ENCODE data around the gene PALD1.
"Not testable (repeated sequence)": the region's sequence is repeated elsewhere in the genome, so short reads cannot be mapped to it uniquely, and the experiment has no call there.

The PALD1 gene

DNA sequence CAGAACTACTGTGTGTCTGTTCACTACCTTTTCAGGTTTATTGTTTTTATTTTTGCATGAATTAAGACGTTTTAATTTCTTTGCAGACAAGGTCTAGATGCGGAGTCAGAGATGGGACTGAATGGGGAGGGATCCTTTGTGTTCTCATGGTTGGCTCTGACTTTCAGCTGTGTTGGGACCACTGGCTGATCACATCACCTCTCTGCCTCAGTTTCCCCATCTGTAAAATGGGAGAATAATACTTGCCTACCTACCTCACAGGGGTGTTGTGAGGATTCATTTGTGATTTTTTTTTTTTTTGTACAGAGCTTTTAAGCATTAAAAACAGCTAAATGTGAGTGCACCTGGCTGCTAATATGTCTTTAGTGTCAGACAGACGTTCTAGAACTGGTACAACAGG is 89.5 kb downstream of the PALD1 start:
- peaks cover 20% of the 10 kb centered on the region for H3K27me3 Mint-ChIP-seq
- no peaks in the 10 kb centered on the region for H3K36me3 Mint-ChIP-seq (ENCODE audit: low read depth)
- intact Hi-C loops (cut with micrococcal nuclease) = no loop called here
- H3K27ac Mint-ChIP-seq = no peak overlapping the region
- no peaks in the 10 kb centered on the region for H3K9me3 Mint-ChIP-seq
- peaks cover 40% of the 10 kb centered on the region for H3K4me1 Mint-ChIP-seq (ENCODE audit: low read depth)
- no peak overlapping the region for H3K4me3 Mint-ChIP-seq

DNA sequence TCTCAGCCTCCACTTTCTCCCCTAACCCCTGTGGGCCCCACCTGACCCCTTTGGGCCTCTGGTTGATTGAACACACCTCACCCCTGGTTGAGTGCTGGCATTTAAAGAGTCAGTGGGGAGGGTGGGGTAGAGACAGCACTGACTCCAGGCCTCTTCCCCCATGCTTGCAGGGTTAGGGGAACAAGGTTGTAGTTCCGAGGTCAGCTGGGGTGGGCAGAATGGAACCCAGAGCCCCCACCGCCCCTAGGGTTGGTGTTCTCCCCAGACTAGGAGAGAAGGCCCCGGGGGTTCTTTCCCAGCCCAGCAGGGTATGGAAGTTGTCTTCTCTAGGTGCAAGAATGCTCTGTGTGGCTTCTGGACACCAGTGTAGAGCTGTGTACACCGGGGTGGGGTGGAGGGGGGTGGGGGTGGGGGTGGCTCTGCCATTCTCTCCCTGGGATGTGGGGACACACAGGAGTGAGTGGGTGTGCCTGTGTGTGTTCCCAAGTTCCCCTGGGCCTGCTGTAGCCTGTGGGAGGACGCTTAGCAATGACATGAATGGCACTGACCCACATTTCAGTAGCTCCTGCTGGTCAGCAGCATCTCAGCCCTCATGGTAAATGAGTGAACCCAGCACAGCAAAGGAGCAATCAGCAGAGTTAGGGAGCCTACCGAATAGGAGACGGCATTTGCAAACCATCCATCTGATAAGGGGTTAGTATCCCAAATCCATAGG is 90.4 kb downstream of the PALD1 start:
- intact Hi-C loops (cut with micrococcal nuclease) = no loop called here
- H3K4me3 Mint-ChIP-seq = no peak overlapping the region
- H3K36me3 Mint-ChIP-seq (ENCODE audit: low read depth) = no peaks in the 10 kb centered on the region
- peaks cover 18% of the 10 kb centered on the region for H3K27me3 Mint-ChIP-seq
- no peaks in the 10 kb centered on the region for H3K9me3 Mint-ChIP-seq
- H3K27ac Mint-ChIP-seq = no peak overlapping the region
- peaks cover 35% of the 10 kb centered on the region for H3K4me1 Mint-ChIP-seq (ENCODE audit: low read depth)

DNA sequence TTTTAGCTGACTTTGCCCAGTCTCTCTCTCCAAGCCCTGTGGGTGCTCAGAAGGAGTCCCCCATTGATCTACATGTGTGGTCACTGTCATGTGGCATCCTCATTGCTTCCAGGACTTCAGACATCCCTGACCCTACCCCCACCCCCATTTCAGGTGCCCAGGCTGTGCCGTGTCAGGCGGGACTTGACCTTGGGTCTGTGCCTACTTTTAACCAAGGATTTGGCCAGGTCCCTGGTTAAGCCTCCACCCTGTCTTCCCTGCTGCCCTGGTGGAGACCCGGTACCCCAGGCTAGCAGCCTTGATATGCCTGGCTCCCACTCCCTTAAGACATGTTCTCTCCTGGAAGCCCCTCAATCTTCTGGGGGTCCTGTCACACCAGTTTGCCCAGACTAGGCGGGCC is 92.7 kb downstream of the PALD1 start:
- Mint-ChIP-seq H3K9me3 (no peaks in the 10 kb centered on the region), H3K4me3 (no peak overlapping the region), H3K27me3 (peaks cover 13% of the 10 kb centered on the region), H3K27ac (peak overlapping the region; percentile 43), H3K36me3 (ENCODE audit: low read depth) (no peaks in the 10 kb centered on the region), H3K4me1 (ENCODE audit: low read depth) (peaks cover 33% of the 10 kb centered on the region)
- intact Hi-C loops (cut with micrococcal nuclease) = no loop called here

DNA sequence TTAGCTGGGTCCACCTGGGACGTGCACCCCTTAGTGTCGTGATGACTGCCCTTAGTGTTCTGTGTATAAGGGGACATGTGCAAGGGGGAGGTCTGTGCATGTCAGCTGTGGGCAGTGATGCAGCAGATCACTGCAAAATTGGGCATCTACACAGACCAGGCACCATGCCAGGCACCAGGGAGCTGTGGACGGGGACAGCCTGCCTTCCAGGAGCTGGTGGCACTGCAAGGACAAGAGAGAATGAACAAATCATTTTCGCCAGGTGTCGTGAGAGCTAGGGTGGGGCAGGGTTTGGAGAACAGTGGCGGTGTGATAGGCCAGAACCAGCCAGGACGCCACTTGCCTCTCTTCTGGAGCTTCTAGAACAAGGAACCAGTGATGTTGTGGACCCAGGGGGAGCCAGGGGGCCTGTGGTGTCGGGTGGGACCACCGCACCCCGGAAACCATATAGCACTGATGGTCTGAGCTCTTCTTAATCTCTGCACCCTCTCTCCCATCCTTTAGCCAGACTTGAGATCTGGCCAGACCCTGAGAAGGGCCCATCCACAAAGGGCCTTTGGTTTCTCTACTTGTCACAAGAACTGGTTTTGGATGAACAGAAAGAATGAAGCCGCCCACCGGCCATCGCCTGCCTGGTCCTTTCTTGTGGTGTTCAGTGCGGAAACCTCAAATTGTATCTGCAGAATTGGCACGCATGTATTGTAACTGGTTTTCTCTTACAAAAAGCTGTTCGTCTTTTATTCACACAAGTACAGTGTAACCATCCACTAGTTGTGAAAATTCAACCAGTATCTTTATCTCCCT is 93.3 kb downstream of the PALD1 start:
- H3K4me3 Mint-ChIP-seq = no peak overlapping the region
- no peaks in the 10 kb centered on the region for H3K36me3 Mint-ChIP-seq (ENCODE audit: low read depth)
- intact Hi-C loops (cut with micrococcal nuclease) = no loop called here
- H3K27me3 Mint-ChIP-seq = peaks cover 9% of the 10 kb centered on the region
- H3K27ac Mint-ChIP-seq = peak overlapping the region; percentile 43
- no peaks in the 10 kb centered on the region for H3K9me3 Mint-ChIP-seq
- H3K4me1 Mint-ChIP-seq (ENCODE audit: low read depth) = peaks cover 35% of the 10 kb centered on the region

DNA sequence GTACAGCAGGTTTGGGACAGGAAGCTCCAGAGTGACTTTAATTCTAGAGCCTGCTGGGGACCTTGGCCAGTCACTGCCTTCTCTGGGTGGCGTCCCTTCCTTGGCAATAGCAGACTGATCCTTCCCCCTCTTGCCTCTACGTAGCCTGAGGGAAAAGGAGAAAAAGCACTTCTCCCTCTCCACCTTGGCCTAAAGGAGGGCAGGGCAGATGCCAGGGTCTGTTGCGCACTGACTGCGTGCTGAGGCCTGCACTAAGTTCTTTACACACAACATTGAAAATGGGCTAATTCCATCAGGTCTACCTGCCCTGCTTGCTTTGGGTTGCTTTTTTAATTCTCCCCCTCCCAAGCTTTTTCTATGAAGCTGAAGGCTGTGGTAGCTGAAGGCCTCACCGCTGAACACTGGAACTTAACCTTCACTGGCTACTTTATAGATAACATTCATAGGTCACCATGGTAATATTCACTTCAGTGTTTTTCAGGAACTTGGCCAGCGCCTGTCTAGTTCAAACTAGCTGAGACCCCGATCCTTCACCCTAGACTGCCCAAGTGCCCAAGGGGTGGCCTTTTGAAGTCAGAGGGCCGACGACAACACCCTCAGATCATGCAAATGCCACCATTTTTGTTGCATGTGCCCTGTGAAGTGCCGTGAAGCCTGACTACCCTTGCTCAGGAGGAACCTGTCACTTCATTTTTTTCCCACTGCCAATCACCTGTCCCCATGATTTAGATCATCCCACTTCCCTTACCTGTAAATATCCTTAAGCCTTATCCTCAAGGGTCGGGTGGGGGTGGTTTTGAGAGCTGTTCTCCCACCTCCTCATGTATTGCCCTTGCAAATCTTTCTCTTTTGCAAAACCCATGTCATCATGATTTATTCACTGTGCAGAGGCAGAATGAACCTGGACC is 95.3 kb downstream of the PALD1 start:
- H3K36me3 Mint-ChIP-seq (ENCODE audit: low read depth) = no peaks in the 10 kb centered on the region
- intact Hi-C loops (cut with micrococcal nuclease) = no loop called here
- H3K9me3 Mint-ChIP-seq = no peaks in the 10 kb centered on the region
- peaks cover 8% of the 10 kb centered on the region for H3K27me3 Mint-ChIP-seq
- no peak overlapping the region for H3K27ac Mint-ChIP-seq
- H3K4me3 Mint-ChIP-seq = no peak overlapping the region
- H3K4me1 Mint-ChIP-seq (ENCODE audit: low read depth) = peaks cover 47% of the 10 kb centered on the region

DNA sequence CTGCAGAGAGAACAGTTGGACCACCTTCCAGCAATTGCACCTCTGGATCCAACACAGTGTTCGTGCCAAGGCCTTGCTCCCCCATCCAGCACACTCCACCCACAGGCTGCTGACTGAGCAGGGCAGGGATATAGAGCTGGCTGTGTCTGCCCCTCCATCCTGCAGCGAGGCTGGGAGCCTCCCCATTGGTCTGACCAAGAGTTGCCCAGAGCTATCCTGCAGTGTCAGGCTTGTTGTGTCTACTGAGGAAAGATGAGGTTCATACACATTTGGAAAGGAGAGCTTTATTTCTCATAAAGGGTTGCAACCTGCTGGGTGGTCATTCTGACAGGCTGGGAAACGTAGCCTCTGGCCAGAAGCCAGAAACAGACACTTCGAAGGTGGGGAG is 96.9 kb downstream of the PALD1 start:
- H3K27ac Mint-ChIP-seq = peak overlapping the region; percentile 82
- no peak overlapping the region for H3K4me3 Mint-ChIP-seq
- peaks cover 8% of the 10 kb centered on the region for H3K27me3 Mint-ChIP-seq
- H3K4me1 Mint-ChIP-seq (ENCODE audit: low read depth) = peaks cover 59% of the 10 kb centered on the region
- H3K36me3 Mint-ChIP-seq (ENCODE audit: low read depth) = no peaks in the 10 kb centered on the region
- intact Hi-C loops (cut with micrococcal nuclease) = no loop called here
- no peaks in the 10 kb centered on the region for H3K9me3 Mint-ChIP-seq

DNA sequence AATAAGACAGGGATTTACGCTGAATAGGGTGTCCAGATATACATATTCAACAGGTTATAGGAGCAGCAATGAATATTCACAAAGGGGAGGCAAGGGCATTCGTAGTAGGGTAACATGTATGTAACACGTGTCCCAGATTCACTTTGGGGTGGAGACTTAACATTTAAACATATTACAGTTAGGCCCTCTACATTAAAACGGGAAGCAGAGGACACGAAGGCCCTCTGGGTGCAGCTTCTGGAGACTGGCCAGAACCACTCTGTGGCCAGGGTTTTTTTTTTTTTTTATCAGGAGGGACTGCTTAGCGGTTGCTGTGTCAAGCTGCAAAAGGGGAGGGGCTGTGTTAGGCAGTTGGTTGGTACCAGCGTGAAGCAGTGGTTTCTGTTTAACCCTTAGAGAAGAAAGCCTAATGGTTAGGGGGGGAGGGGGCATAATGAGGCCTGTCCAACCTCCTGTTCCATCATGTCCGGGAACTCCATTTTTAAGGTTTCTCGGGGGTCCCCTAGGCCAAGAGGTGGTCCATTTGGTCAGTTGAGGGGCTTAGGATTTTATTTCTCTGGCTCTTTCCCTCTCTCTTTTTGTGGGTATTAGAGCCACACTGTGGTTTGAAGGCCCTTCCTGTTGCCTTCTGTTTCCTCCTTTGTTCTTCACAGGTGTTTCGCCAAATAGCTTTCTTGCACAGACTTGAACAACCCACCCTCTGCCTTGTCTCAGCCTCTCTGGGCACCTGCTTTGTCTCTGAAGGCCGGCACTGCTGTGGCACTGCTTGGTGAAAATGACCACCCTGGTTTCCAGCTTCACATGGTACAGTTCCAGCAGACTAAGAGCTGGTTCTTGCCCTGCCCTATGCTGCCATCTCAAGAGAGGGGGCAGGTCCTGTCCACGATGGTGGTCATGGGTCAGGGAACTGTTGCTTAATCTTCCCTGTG is 97.6 kb downstream of the PALD1 start:
- Mint-ChIP-seq H3K36me3 (ENCODE audit: low read depth) (no peaks in the 10 kb centered on the region), H3K9me3 (no peaks in the 10 kb centered on the region), H3K27me3 (peaks cover 8% of the 10 kb centered on the region), H3K4me3 (peak overlapping the region; percentile 46), H3K27ac (peak overlapping the region; percentile 82), H3K4me1 (ENCODE audit: low read depth) (peaks cover 59% of the 10 kb centered on the region)
- intact Hi-C loops (cut with micrococcal nuclease) = no loop called here

DNA sequence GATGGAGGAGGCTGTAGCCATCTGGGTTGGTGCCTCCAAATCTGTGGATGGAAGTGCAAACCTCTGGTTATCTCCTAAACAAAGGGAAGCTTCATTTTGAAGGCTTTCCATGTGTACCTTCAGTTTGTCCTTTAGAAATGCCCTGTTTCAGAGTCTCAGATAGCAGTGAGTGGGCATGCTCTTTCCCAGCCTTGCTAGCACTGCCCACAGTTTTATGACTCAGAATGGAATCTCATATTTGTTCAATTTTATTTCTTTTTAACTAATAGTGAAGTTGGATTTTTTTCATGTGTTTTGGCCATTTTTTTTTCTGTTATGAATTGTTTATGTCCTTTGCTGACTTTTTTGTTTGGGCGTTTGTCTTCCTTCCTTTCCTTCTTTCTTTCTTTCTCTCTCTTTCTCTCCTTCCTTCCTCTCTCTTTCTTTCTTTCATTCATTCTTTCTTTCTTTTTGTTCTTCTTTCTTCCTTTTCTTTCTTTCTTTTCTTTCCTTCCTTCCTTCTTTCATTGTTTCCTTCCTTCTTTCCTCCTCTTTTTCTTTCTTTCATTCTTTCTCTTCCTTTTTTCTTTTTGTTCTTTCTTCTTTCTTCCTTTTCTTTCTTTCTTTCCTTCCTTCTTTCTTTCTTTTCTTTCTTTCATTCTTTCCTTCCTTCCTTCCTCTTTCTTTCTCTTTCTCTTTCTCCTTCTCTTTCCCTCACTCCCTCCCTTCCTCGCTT is 98.4 kb downstream of the PALD1 start:
- Mint-ChIP-seq H3K27ac (peak overlapping the region; percentile 82), H3K36me3 (ENCODE audit: low read depth) (no peaks in the 10 kb centered on the region), H3K27me3 (peaks cover 5% of the 10 kb centered on the region), H3K4me1 (ENCODE audit: low read depth) (peaks cover 54% of the 10 kb centered on the region), H3K9me3 (no peaks in the 10 kb centered on the region), H3K4me3 (peak overlapping the region; percentile 30)
- intact Hi-C loops (cut with micrococcal nuclease) = no loop called here

DNA sequence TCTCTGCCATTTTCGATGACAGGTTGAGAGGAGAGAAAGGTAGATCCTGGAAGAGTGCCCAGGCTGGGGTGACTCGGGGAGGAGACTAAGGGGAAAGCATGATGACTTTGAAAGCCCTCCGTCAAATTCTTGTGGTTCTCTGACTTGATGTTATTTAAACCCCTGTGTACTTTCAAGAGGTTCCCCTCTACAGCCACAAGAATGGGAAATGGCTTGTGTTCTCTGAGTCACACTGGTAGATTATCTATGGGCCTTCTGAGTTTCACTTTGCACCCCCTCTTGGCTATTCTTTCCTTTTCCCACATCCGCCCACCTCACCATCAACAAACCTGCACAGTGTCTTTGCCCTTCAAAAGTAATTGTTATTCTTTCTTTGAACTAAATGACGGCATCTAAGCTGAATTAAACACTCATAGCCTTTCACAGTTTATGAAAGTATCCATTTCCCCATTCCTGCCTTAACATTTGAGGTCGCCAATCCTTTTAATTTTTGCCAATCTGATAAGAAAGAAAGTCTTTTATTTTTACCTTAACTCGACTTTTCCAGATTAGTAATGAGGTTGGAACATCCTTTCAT is 99.9 kb downstream of the PALD1 start:
- intact Hi-C loops (cut with micrococcal nuclease) = no loop called here
- Mint-ChIP-seq H3K36me3 (ENCODE audit: low read depth) (no peaks in the 10 kb centered on the region), H3K9me3 (no peaks in the 10 kb centered on the region), H3K4me1 (ENCODE audit: low read depth) (peaks cover 54% of the 10 kb centered on the region), H3K27ac (peak overlapping the region; percentile 55), H3K27me3 (peaks cover 3% of the 10 kb centered on the region), H3K4me3 (no peak overlapping the region)

DNA sequence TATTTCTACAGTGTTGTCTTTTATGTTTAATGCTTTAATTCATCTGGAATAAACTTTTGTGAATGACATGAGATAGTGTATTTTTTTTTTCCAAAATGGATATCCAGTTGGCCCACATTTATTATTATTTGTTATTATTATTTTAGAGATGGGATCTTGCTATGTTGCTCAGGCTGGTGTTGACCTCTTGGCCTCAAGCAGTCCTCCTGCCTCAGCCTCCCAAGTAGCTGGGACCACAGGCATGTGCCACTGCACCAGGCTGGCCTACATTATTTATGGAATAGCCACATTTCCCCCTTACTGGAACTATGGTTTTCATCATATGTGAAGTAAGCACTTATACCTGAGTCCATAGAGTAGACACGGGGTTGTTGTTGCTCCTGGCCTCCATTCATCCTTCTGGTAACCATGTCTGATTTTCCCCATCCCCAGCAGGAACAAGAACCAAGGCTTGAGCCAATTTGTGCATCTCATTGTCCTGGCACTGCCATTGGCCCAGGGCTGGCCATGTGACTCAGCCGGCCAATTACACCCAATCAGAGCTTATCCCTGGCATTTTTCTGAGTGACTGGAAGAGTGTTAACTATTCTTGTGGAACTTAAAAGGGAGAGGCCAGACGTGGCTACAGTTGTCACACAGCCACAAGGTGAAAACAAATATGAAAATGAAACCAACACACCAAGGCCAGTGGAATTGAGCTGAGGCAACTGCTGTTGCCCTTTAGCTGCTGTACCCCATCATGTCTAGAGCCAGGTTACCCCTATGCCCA is 100.9 kb downstream of the PALD1 start:
- intact Hi-C loops (cut with micrococcal nuclease) = no loop called here
- H3K4me3 Mint-ChIP-seq = no peak overlapping the region
- H3K36me3 Mint-ChIP-seq (ENCODE audit: low read depth) = no peaks in the 10 kb centered on the region
- peak overlapping the region; percentile 14 for H3K27ac Mint-ChIP-seq
- peaks cover 3% of the 10 kb centered on the region for H3K27me3 Mint-ChIP-seq
- H3K4me1 Mint-ChIP-seq (ENCODE audit: low read depth) = peaks cover 48% of the 10 kb centered on the region
- H3K9me3 Mint-ChIP-seq = no peaks in the 10 kb centered on the region

DNA sequence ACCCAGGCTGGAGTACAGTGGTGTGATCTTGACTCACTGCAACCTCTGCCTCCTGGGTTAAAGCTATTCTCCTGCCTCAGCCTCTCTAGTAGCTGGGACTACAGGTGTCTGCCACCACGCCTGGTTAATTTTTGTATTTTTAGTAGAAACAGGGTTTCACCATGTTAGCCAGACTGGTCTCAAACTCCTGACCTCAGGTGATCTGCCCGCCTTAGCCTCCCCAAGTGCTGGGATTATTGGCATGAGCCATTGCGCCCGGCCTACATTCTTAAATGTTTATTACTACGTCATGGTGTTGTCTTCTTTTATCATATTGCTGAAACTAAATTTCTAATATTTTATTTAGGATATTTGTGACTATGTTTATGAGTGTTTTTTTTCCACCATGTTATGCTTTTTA is 102.6 kb downstream of the PALD1 start:
- H3K27ac Mint-ChIP-seq; intact Hi-C loops (cut with micrococcal nuclease); H3K27me3 Mint-ChIP-seq; H3K36me3 Mint-ChIP-seq (ENCODE audit: low read depth); H3K9me3 Mint-ChIP-seq; H3K4me3 Mint-ChIP-seq: not testable (repeated sequence)
- H3K4me1 Mint-ChIP-seq (ENCODE audit: low read depth) = peaks cover 49% of the 10 kb centered on the region
